ENCODE data around the gene MXD1. TPM values are rescaled to one million over a fixed set of nuclear protein-coding genes. Genes with fewer than 3 reads are reported as not detected.

Gene MXD1
- total and polyA plus RNA-seq, 9 of the 15 experiments (the other 6 are each of a cell fraction or from before 2014, with no cell fraction given), result 6.7 to 35.9 (median 11.0) TPM

DNA sequence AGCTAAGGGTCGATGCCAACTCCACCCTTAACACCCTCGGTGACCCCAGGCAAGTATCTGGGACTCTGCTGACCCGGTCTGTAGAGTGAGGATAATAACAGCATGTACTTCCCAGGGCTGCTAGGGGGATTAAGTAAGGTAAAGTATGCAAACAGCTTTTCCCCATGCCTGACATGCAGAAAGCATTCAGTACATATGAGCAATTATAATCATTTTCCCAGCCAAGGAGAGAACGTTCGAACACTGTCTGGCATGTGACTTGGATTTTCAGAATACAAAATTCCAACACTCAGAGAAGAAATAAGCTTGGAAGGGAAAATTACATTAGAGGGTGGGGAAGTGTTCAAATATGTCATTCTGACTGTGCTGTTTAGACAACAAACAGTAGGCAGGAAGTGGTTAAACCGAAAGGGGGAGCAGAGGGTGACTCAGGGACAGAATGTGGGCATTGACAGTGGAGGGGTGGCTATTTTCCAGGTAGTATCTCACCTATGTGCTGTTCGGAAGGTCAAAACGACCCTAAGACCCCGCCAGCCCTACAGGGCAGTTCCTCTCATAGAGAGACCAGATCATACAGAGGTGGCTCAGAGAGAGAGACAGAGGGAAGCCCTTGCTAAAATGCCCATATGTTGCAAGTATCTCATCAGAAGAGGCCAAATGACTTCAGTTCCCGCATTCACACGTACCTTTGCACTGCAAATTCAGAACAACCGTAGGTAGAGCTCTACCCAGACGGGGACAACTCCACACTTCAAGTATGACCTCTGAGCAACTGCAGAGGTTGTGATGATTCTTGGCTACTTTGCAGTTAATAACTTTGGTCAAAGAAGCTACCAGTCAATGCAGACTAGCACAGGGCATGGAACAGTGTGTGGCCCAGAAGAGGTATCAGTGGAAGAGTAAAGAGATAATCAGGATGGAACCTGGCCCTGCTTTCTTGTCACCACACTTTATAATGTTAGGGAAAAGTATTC is 31.7 kb downstream of the MXD1 start (continued):
- TF ChIP-seq, protein P1, sequence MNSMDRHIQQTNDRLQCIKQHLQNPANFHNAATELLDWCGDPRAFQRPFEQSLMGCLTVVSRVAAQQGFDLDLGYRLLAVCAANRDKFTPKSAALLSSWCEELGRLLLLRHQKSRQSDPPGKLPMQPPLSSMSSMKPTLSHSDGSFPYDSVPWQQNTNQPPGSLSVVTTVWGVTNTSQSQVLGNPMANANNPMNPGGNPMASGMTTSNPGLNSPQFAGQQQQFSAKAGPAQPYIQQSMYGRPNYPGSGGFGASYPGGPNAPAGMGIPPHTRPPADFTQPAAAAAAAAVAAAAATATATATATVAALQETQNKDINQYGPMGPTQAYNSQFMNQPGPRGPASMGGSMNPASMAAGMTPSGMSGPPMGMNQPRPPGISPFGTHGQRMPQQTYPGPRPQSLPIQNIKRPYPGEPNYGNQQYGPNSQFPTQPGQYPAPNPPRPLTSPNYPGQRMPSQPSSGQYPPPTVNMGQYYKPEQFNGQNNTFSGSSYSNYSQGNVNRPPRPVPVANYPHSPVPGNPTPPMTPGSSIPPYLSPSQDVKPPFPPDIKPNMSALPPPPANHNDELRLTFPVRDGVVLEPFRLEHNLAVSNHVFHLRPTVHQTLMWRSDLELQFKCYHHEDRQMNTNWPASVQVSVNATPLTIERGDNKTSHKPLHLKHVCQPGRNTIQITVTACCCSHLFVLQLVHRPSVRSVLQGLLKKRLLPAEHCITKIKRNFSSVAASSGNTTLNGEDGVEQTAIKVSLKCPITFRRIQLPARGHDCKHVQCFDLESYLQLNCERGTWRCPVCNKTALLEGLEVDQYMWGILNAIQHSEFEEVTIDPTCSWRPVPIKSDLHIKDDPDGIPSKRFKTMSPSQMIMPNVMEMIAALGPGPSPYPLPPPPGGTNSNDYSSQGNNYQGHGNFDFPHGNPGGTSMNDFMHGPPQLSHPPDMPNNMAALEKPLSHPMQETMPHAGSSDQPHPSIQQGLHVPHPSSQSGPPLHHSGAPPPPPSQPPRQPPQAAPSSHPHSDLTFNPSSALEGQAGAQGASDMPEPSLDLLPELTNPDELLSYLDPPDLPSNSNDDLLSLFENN (IDR thresholded peaks at IDR 0.05; ENCODE audit: low read depth in 2 of 2, low read length in 2 of 2), result no peak
- no peak; the same call in none of the 2 replicates for TF ChIP-seq HDAC8 (tag; IDR thresholded peaks at IDR 0.05)
- TF ChIP-seq ZNF436 (CRISPR knock-in tag; IDR thresholded peaks at IDR 0.05), result no peak
- no peak for TF ChIP-seq HNRNPUL1 (IDR thresholded peaks at IDR 0.05; ENCODE audit: low read length)
- TF ChIP-seq ZC3H8 (IDR thresholded peaks at IDR 0.05), result no peak
- TF ChIP-seq CREB1 (IDR thresholded peaks at IDR 0.05), result no peak
- no peak for TF ChIP-seq CREB1 (CRISPR knock-in tag; IDR thresholded peaks at IDR 0.05)
- peak; percentile 73 for TF ChIP-seq SMARCA4 (IDR thresholded peaks at IDR 0.05)
- TF ChIP-seq, protein P2, sequence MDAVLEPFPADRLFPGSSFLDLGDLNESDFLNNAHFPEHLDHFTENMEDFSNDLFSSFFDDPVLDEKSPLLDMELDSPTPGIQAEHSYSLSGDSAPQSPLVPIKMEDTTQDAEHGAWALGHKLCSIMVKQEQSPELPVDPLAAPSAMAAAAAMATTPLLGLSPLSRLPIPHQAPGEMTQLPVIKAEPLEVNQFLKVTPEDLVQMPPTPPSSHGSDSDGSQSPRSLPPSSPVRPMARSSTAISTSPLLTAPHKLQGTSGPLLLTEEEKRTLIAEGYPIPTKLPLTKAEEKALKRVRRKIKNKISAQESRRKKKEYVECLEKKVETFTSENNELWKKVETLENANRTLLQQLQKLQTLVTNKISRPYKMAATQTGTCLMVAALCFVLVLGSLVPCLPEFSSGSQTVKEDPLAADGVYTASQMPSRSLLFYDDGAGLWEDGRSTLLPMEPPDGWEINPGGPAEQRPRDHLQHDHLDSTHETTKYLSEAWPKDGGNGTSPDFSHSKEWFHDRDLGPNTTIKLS (IDR thresholded peaks at IDR 0.05; ENCODE audit: borderline replicate concordance, low read depth), result no peak
- TF ChIP-seq NFIC (IDR thresholded peaks at IDR 0.05), result no peak
- TF ChIP-seq PHF20 (IDR thresholded peaks at IDR 0.05; ENCODE audit: partially characterized antibody), result no peak
- no peak for TF ChIP-seq ZNF124 (CRISPR knock-in tag; IDR thresholded peaks at IDR 0.05)
- 0 out of 2 replicates have a peak, but pooled peaks have one; percentile 9 for TF ChIP-seq ESRRA (IDR thresholded peaks at IDR 0.05; ENCODE audit: borderline replicate concordance, low read depth)
- TF ChIP-seq, protein P3, sequence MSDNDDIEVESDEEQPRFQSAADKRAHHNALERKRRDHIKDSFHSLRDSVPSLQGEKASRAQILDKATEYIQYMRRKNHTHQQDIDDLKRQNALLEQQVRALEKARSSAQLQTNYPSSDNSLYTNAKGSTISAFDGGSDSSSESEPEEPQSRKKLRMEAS (CRISPR knock-in tag; IDR thresholded peaks at IDR 0.05), result no peak
- TF ChIP-seq, protein P4, sequence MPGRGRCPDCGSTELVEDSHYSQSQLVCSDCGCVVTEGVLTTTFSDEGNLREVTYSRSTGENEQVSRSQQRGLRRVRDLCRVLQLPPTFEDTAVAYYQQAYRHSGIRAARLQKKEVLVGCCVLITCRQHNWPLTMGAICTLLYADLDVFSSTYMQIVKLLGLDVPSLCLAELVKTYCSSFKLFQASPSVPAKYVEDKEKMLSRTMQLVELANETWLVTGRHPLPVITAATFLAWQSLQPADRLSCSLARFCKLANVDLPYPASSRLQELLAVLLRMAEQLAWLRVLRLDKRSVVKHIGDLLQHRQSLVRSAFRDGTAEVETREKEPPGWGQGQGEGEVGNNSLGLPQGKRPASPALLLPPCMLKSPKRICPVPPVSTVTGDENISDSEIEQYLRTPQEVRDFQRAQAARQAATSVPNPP (IDR thresholded peaks at IDR 0.05; ENCODE audit: borderline replicate concordance, insufficient read depth, insufficient read length), result no peak
- no peak for TF ChIP-seq DACH1 (IDR thresholded peaks at IDR 0.05; ENCODE audit: partially characterized antibody)
- peak; percentile 53 for TF ChIP-seq MAFG (tag; conservative IDR thresholded peaks at IDR 0.05)
- TF ChIP-seq ZNF589 (CRISPR knock-in tag; IDR thresholded peaks at IDR 0.05; ENCODE audit: low read depth), result peak; percentile 78; the same call in 1 of the 2 replicates
- TF ChIP-seq ZNF830 (CRISPR knock-in tag; IDR thresholded peaks at IDR 0.05), result no peak
- no peak for TF ChIP-seq NCOA4 (IDR thresholded peaks at IDR 0.05; ENCODE audit: partially characterized antibody)
- TF ChIP-seq, protein P5, sequence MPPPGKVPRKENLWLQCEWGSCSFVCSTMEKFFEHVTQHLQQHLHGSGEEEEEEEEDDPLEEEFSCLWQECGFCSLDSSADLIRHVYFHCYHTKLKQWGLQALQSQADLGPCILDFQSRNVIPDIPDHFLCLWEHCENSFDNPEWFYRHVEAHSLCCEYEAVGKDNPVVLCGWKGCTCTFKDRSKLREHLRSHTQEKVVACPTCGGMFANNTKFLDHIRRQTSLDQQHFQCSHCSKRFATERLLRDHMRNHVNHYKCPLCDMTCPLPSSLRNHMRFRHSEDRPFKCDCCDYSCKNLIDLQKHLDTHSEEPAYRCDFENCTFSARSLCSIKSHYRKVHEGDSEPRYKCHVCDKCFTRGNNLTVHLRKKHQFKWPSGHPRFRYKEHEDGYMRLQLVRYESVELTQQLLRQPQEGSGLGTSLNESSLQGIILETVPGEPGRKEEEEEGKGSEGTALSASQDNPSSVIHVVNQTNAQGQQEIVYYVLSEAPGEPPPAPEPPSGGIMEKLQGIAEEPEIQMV (tag; conservative IDR thresholded peaks at IDR 0.05; ENCODE audit: low read depth), result no peak

Measured in K562 (cell line).